Parathyroid adenoma (tissue), 2 donors: ENCODE data around the gene IL6R.

ENCODE experiments used
- H2AFZ ChIP-seq: fragments of 300-600 bp; sonication (generic); one replicate; pipeline ENCODE4 v1.7.0; 2017; ENCODE audit warnings: antibody characterized with exemption, mild to moderate bottlenecking
- H3K27ac ChIP-seq: fragments of 300-600 bp; sonication (generic); one replicate; pipeline ENCODE4 v1.7.0; 2017
- H3K27me3 ChIP-seq: fragments of 300-600 bp; sonication (generic); one replicate; pipeline ENCODE4 v1.7.0; 2017; ENCODE audit warnings: low read length; ENCODE audit not compliant: control insufficient read depth, insufficient read depth
- H3K36me3 ChIP-seq: fragments of 300-600 bp; sonication (generic); one replicate; pipeline ENCODE4 v1.7.0; 2017; ENCODE audit warnings: low read length; ENCODE audit not compliant: control insufficient read depth, insufficient read depth
- H3K4me1 ChIP-seq: fragments of 300-600 bp; sonication (generic); one replicate; pipeline ENCODE4 v1.7.0; 2017; ENCODE audit warnings: control low read depth
- H3K4me2 ChIP-seq: fragments of 300-600 bp; sonication (generic); one replicate; pipeline ENCODE4 v1.7.0; 2017; ENCODE audit warnings: low read length
- H3K4me3 ChIP-seq: fragments of 300-600 bp; sonication (generic); one replicate; pipeline ENCODE4 v1.7.0; 2017; ENCODE audit warnings: low read depth, low read length
- H3K79me2 ChIP-seq: fragments of 300-600 bp; sonication (generic); one replicate; pipeline ENCODE4 v1.7.0; 2017; ENCODE audit warnings: control low read depth
- H3K9ac ChIP-seq: fragments of 300-600 bp; sonication (generic); one replicate; pipeline ENCODE4 v1.7.0; 2017; ENCODE audit warnings: mild to moderate bottlenecking
- H3K9me3 ChIP-seq: fragments of 300-600 bp; sonication (generic); one replicate; pipeline ENCODE4 v1.7.0; 2017; ENCODE audit warnings: low read length; ENCODE audit not compliant: control insufficient read depth
- TF ChIP-seq, protein P1 (sequence below): fragments of 300-600 bp; sonication (generic); IDR thresholded peaks from one replicate; pipeline ENCODE4 v1.7.0; 2017; ENCODE audit warnings: antibody characterized with exemption, mild to moderate bottlenecking
- donor health status: primary hyperparathyroidism.

The IL6R gene

DNA sequence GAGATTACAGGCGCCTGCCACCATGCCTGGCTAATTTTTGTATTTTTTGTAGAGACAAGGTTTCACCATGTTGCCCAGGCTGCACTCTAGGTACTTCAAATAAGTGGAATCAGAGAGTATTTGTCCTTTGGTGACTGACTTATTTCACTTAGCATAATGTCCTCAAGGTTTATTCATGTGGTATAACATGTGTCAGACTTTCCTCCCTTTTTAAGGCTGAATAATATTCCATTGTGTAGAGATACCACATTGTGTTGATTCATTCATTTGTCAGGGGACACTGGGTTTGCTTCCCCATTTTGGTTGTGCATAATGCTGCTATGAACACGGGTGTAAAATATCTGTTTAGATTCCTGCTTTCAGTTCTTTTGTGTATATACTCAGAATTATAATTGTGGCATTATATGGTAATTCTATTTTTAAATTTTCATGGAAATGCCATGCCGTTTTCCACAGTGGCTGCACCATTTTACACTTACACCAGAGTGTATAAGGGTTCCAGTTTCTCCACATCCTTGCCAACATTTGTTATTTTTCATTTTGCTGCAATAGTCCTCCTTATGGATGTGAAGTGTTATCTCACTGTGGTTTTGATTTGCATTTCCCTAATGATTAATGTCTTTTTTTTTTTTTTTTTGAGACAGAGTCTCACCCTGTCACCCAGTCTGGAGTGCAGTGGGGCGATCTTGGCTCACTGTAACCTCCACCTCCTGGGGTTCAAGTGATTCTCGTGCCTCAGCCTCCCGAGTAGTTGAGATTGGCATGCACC is 35.1 kb downstream of the IL6R start:
- H3K27ac ChIP-seq, result no peak overlapping the region
- H3K4me2 ChIP-seq, result no peak overlapping the region
- no peaks in the 10 kb centered on the region for H3K79me2 ChIP-seq
- H2AFZ ChIP-seq, result no peak overlapping the region
- H3K4me1 ChIP-seq, result no peaks in the 10 kb centered on the region
- no peak overlapping the region for H3K9ac ChIP-seq
- no peaks in the 10 kb centered on the region for H3K36me3 ChIP-seq
- H3K27me3 ChIP-seq, result no peaks in the 10 kb centered on the region
- TF ChIP-seq, protein P1, sequence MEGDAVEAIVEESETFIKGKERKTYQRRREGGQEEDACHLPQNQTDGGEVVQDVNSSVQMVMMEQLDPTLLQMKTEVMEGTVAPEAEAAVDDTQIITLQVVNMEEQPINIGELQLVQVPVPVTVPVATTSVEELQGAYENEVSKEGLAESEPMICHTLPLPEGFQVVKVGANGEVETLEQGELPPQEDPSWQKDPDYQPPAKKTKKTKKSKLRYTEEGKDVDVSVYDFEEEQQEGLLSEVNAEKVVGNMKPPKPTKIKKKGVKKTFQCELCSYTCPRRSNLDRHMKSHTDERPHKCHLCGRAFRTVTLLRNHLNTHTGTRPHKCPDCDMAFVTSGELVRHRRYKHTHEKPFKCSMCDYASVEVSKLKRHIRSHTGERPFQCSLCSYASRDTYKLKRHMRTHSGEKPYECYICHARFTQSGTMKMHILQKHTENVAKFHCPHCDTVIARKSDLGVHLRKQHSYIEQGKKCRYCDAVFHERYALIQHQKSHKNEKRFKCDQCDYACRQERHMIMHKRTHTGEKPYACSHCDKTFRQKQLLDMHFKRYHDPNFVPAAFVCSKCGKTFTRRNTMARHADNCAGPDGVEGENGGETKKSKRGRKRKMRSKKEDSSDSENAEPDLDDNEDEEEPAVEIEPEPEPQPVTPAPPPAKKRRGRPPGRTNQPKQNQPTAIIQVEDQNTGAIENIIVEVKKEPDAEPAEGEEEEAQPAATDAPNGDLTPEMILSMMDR, result no peak
- H3K4me3 ChIP-seq, result no peak overlapping the region
- H3K9me3 ChIP-seq, result no peaks in the 10 kb centered on the region

DNA sequence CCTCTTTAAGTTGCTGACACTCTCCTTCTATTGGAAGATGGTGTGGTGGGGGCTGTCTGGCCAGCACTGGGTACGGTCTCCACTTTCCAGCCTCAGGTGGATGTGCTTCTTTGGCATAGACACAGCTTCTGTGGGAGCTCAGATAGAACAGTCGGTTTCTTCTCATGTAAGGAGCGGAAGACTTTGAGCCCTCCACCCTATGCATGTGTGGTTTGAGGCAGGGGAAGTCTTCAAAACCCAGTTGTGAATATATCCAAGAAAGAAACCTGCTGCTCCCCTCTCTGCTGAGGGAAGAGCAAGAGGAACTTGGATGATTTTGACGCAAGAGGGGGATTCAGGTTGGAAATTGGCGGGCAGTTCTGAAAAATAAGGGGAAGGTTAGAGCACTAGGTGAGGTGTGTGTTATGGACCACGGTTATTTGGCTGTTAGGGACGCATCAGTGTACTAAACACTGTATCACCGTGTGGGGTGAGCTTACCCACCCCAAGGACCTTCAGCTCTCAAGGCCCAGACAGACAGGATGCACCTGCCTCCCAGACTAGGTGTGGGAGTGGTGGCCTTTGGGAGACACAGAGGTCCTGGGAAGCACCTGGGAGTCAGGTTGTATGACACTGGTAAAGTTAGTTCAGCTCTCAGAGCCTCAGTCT is 36.2 kb downstream of the IL6R start:
- Histone ChIP-seq H3K36me3 (no peaks in the 10 kb centered on the region), H3K27ac (no peak overlapping the region), H3K9ac (no peak overlapping the region), H2AFZ (no peak overlapping the region), H3K79me2 (no peaks in the 10 kb centered on the region), H3K4me1 (no peaks in the 10 kb centered on the region), H3K9me3 (no peaks in the 10 kb centered on the region), H3K4me2 (no peak overlapping the region), H3K27me3 (no peaks in the 10 kb centered on the region), H3K4me3 (no peak overlapping the region)
- TF ChIP-seq, protein P1, result no peak

DNA sequence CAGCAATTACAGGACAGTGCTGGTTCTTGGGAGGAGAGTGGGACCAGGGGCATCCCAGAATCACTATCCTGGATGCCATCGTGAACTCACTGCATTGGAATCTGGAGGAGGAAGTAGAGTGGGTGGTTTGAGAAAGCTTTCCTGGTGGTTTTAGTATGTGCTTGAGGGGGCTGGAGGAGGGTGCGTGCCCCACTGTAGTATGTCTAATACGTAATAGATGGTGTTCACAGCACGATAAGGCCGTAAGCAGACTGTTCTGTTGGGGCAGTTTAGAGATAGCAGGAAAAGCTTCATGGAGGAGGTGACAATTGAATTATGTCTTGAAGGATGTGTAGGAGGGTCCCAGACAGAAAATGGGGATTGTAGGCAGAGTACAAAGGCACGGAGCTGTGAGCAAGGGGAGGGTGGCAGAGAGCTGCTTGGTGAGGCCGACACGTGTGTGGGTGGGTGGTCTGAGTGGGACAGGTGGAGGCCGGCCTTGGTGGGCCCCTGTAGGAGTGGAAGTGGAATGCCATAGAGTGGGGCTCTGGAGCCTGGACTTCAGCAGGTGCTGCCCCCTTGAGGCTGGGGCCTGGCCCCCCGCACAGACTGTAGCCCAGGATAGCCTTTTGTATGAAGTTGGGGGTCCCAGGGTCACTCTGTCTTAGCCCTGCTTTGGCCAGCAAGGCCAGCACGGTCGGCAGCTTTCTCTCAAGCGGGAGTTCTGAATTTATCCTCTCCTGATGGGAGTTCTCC is 37.0 kb downstream of the IL6R start:
- H2AFZ ChIP-seq, result no peak overlapping the region
- H3K9ac ChIP-seq, result no peak overlapping the region
- no peaks in the 10 kb centered on the region for H3K27me3 ChIP-seq
- no peaks in the 10 kb centered on the region for H3K79me2 ChIP-seq
- no peak overlapping the region for H3K4me3 ChIP-seq
- H3K9me3 ChIP-seq, result no peaks in the 10 kb centered on the region
- no peak overlapping the region for H3K4me2 ChIP-seq
- no peaks in the 10 kb centered on the region for H3K4me1 ChIP-seq
- no peaks in the 10 kb centered on the region for H3K36me3 ChIP-seq
- H3K27ac ChIP-seq, result no peak overlapping the region
- TF ChIP-seq, protein P1, result no peak

DNA sequence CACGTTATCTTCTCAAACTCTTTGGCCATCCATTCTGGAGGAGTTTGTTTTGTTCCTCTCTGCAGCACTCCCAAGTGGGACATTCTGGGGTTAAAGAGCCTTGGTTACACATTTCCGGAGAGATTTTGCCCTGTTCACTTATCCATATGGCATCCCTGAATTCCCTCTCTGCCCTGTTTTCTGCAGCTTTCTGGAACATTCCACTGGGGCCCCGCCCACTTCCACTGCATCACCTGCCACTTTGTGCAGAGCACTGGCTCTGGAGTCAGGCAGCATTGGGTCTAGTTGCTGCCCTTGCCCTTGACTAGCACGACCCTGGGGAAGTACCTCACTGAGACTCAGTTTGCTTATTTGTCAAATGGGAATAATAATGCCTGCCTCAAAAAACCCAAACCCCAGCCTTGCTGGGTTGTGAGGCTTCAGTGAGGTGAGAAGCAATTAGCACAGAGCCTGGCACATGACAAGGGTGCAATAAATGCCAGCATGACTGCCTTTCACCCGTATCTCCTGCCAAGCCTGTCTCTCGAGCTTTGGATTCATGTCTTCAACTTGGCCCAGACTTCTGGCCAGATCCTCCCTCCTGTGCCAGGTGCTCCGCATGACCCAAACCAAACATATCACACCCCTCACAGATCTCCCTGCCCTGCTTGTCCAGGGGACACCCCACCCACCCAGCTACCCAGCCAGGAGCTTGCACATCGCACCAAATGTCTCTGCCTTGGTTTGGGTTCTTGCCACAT is 38.3 kb downstream of the IL6R start:
- TF ChIP-seq, protein P1, result no peak
- no peak overlapping the region for H3K27ac ChIP-seq

More for the DNA sequence above, 38.3 kb downstream of the IL6R start:
- Histone ChIP-seq H3K4me3 (no peak overlapping the region), H3K27me3 (no peaks in the 10 kb centered on the region), H3K36me3 (no peaks in the 10 kb centered on the region), H3K79me2 (no peaks in the 10 kb centered on the region), H3K4me1 (no peaks in the 10 kb centered on the region), H3K9ac (no peak overlapping the region), H2AFZ (no peak overlapping the region), H3K9me3 (no peaks in the 10 kb centered on the region), H3K4me2 (no peak overlapping the region)
